Natural killer cell (primary cell): ENCODE data around the gene ISY1. TPM values are rescaled to one million over a fixed set of nuclear protein-coding genes. Genes with fewer than 3 reads are reported as not detected.
"Not testable (repeated sequence)": the region's sequence is repeated elsewhere in the genome, so short reads cannot be mapped to it uniquely, and the experiment has no call there.

Experiments used
- ATAC-seq, 3 donors: fragments of 150-1000 bp in 2 of 3; fragments of 200-7000 bp in 1 of 3; cut with Tn5 transposase; 1 replicate in 1 of 3; 2 replicates in 2 of 3; pipeline ENCODE4 v1.10.0; 2021; ENCODE audit warnings: mild to moderate bottlenecking in 2 of 3, moderate library complexity in 2 of 3
- DNase-seq, 2 donors: peaks; one replicate each; pipeline versions ENCODE4 v3.0.0 to v3.0.0-alpha.2; 2013 to 2021; ENCODE audit warnings: mixed read lengths in 1 of 2
- H3K27ac ChIP-seq: one replicate; pipeline ENCODE4 v1.5.1; 2013; ENCODE audit warnings: mild to moderate bottlenecking, low read length
- H3K27me3 ChIP-seq: one replicate; pipeline ENCODE4 v1.6.1; 2013; ENCODE audit warnings: low read length; ENCODE audit not compliant: control insufficient read depth, insufficient read depth
- H3K36me3 ChIP-seq: one replicate; pipeline ENCODE4 v1.6.1; 2013; ENCODE audit warnings: low read length; ENCODE audit not compliant: control insufficient read depth, insufficient read depth
- H3K4me1 ChIP-seq: one replicate; pipeline ENCODE4 v1.6.1; 2013; ENCODE audit warnings: low read length; ENCODE audit not compliant: control insufficient read depth, insufficient read depth
- H3K4me3 ChIP-seq: one replicate; pipeline ENCODE4 v1.5.1; 2013; ENCODE audit warnings: low read length
- H3K9me3 ChIP-seq: one replicate; pipeline ENCODE4 v1.6.1; 2013; ENCODE audit warnings: low read length; ENCODE audit not compliant: control insufficient read depth, insufficient read depth
- H3K27ac Mint-ChIP-seq, 2 donors: one replicate each; pipeline ENCODE4 v1.8.0; 2022; ENCODE audit warnings: mild to moderate bottlenecking in 2 of 2, mixed read lengths in 2 of 2, moderate library complexity in 1 of 2
- H3K27me3 Mint-ChIP-seq, 2 donors: one replicate each; pipeline ENCODE4 v1.8.0; 2022; ENCODE audit warnings: low read depth in 2 of 2, mixed read lengths in 2 of 2
- H3K36me3 Mint-ChIP-seq: one replicate; pipeline ENCODE4 v1.8.0; 2022; ENCODE audit warnings: mixed read lengths
- H3K4me1 Mint-ChIP-seq, 2 donors: one replicate each; pipeline ENCODE4 v1.8.0; 2022; ENCODE audit warnings: mixed read lengths in 2 of 2
- H3K4me3 Mint-ChIP-seq: one replicate; pipeline ENCODE4 v1.8.0; 2022; ENCODE audit warnings: mild to moderate bottlenecking, moderate library complexity, mixed read lengths
- H3K9me3 Mint-ChIP-seq, 2 donors: one replicate each; pipeline ENCODE4 v1.8.0; 2022; ENCODE audit warnings: mixed read lengths in 2 of 2
- CTCF ChIP-seq: fragments of 200-600 bp; IDR thresholded peaks from one replicate; pipeline ENCODE4 v1.8.0; 2022; ENCODE audit warnings: antibody characterized with exemption
- whole genome bisulfite sequencing: methylation state at CpG from one replicate; pipeline ENCODE4 v1.1.7; 2013; ENCODE audit warnings: missing lambda C conversion rate; ENCODE audit not compliant: insufficient coverage; 5-methylcytosine and 5-hydroxymethylcytosine counted together
- intact Hi-C: fragments of 100-400 bp; cut with micrococcal nuclease; formaldehyde crosslinking; loops from one replicate; pipeline ENCODE4 v1.14.2; 2022
- total RNA-seq, 4 donors: library from RNA; stranded (reverse); fragments of 120-200 nt in 1 of 4; gene quantifications; one replicate each; pipeline versions ENCODE4 v1.2.3 to v1.2.4, GENCODE V29; 2013 to 2022

The ISY1 gene
- total RNA-seq, 3 donors from 2014 or later (not counting 1 experiment from before 2014, with no cell fraction given) = 51.9 to 58.2 (median 56.1) TPM

- H3K27me3 Mint-ChIP-seq, H3K36me3 Mint-ChIP-seq, H3K4me1 ChIP-seq, H3K4me3 ChIP-seq, H3K36me3 ChIP-seq, H3K27ac ChIP-seq, H3K27ac Mint-ChIP-seq, H3K9me3 Mint-ChIP-seq, H3K4me3 Mint-ChIP-seq, H3K4me1 Mint-ChIP-seq, H3K9me3 ChIP-seq, H3K27me3 ChIP-seq, intact Hi-C loops: not testable (repeated sequence)
- no CpG with 5 or more reads among the region's 9 CpGs for WGBS
- ATAC-seq (peak; percentile 59 to 85 (median 76)), DNase-seq (peak in 1 of 2 donors; percentile 45)
Measured at GRCh38 chr3:129087904-129088303, 73.0 kb downstream of the ISY1 start.

GRCh38 chr3:129087138-129087702 lies 73.6 kb downstream of the ISY1 start:
- Histone ChIP-seq H3K4me1 (no peaks in the 10 kb centered on the region), H3K9me3 (no peaks in the 10 kb centered on the region), H3K36me3 (peaks cover 8% of the 10 kb centered on the region), H3K27me3 (no peaks in the 10 kb centered on the region), H3K27ac (no peak overlapping the region), H3K4me3 (no peak overlapping the region)
- WGBS = 86% methylated on average over 7 of the region's 8 CpGs
- Mint-ChIP-seq H3K4me3 (no peak overlapping the region), H3K36me3 (no peaks in the 10 kb centered on the region), H3K4me1 (no peaks in the 10 kb centered on the region), H3K9me3 (no peaks in the 10 kb centered on the region), H3K27ac (no peak overlapping the region), H3K27me3 (no peaks in the 10 kb centered on the region)
- no peak for ATAC-seq
- TF ChIP-seq CTCF = no peak
- intact Hi-C loops = no loop called here
- DNase-seq = no peak

- Mint-ChIP-seq H3K36me3 (no peaks in the 10 kb centered on the region), H3K27me3 (no peaks in the 10 kb centered on the region), H3K4me3 (no peak overlapping the region), H3K27ac (peak overlapping the region; percentile 59 to 78), H3K9me3 (no peaks in the 10 kb centered on the region), H3K4me1 (peaks cover 6 to 11% of the 10 kb centered on the region in 2 donors)
- ATAC-seq = no peak
- H3K4me3 ChIP-seq = no peak overlapping the region
- no peaks in the 10 kb centered on the region for H3K36me3 ChIP-seq
- DNase-seq = no peak
- H3K4me1 ChIP-seq = no peaks in the 10 kb centered on the region
- 97% methylated on average over 4 of the region's 4 CpGs for WGBS
- H3K27me3 ChIP-seq = no peaks in the 10 kb centered on the region
- H3K9me3 ChIP-seq = no peaks in the 10 kb centered on the region
- intact Hi-C loops = no loop called here
- no peak overlapping the region for H3K27ac ChIP-seq
- TF ChIP-seq CTCF = no peak
Measured at GRCh38 chr3:129085818-129086217, 75.0 kb downstream of the ISY1 start.

GRCh38 chr3:129085165-129085715 lies 75.6 kb downstream of the ISY1 start:
- DNase-seq = no peak
- no peaks in the 10 kb centered on the region for H3K36me3 ChIP-seq
- H3K4me1 ChIP-seq = no peaks in the 10 kb centered on the region
- H3K27ac ChIP-seq = no peak overlapping the region
- no peaks in the 10 kb centered on the region for H3K9me3 Mint-ChIP-seq
- H3K27ac Mint-ChIP-seq = peak overlapping the region; percentile 59 to 78
- intact Hi-C loops = no loop called here
- H3K36me3 Mint-ChIP-seq = no peaks in the 10 kb centered on the region
- no peaks in the 10 kb centered on the region for H3K9me3 ChIP-seq
- ATAC-seq = no peak
- TF ChIP-seq CTCF = no peak
- no peaks in the 10 kb centered on the region for H3K27me3 Mint-ChIP-seq
- WGBS = 96% methylated on average over 12 of the region's 12 CpGs
- H3K27me3 ChIP-seq = no peaks in the 10 kb centered on the region
- peaks cover 6 to 11% of the 10 kb centered on the region in 2 donors for H3K4me1 Mint-ChIP-seq
- H3K4me3 ChIP-seq = no peak overlapping the region
- no peak overlapping the region for H3K4me3 Mint-ChIP-seq
